Tibial nerve (tissue), 3 donors: Measurements from ENCODE around the gene SCARF1.
A peak's percentile ranks its signal among the peaks of the same experiment; 100 is the strongest.

Source experiments
- CTCF ChIP-seq, 5 experiments: fragments of 200-600 bp in 3 of 5; fragments of 450-650 bp in 2 of 5; sonication (generic) in 3 of 5; IDR thresholded peaks; one replicate each; pipeline ENCODE4 v1.5.1; 2016 to 2019; ENCODE audit warnings: antibody characterized with exemption in 5 of 5, mild to moderate bottlenecking in 3 of 5, moderate library complexity in 2 of 5
- POLR2A ChIP-seq, 2 donors: fragments of 450-650 bp; IDR thresholded peaks; one replicate each; pipeline ENCODE4 v1.6.1; 2017; ENCODE audit warnings: antibody characterized with exemption in 2 of 2, mild to moderate bottlenecking in 2 of 2, moderate library complexity in 2 of 2

GRCh38 chr17:1627982-1628855, 17.3 kb downstream of the SCARF1 start, which contains the start of gene SLC43A2:
- no peak for TF ChIP-seq CTCF (IDR thresholded peaks at IDR 0.05)
- peak in 1 of 2 donors; percentile 34 for TF ChIP-seq POLR2A (IDR thresholded peaks at IDR 0.05)
